CD8-positive, alpha-beta memory T cell (primary cell): ENCODE data around the gene CR1L. TPM values are rescaled to one million over a fixed set of nuclear protein-coding genes. Genes with fewer than 3 reads are reported as not detected.

Experiments
- CTCF ChIA-PET: fragments of 350-600 bp; sonication (Branson Sonifier 250); formaldehyde crosslinking; loops from one replicate; lab custom pipeline; 2021; ENCODE audit warnings: antibody characterized with exemption; lab: Charles Lee
- POLR2A ChIA-PET: fragments of 350-600 bp; sonication (Branson Sonifier 250); formaldehyde crosslinking; loops from one replicate; lab custom pipeline; 2021; ENCODE audit warnings: antibody characterized with exemption; lab: Charles Lee
- DNase-seq, 5 donors: peaks; one replicate each; pipeline versions ENCODE4 v3.0.0 to v3.0.0-alpha.2; 2020 to 2022; ENCODE audit warnings: mixed read lengths in 1 of 5
- H3K27ac ChIP-seq: one replicate; pipeline ENCODE4 v1.7.0; 2013; ENCODE audit warnings: low read depth, mild to moderate bottlenecking, low read length, moderate library complexity
- H3K27me3 ChIP-seq: 2 replicates; pipeline ENCODE4 v1.7.0; 2013; ENCODE audit warnings: low read length, mild to moderate bottlenecking; ENCODE audit not compliant: insufficient read depth, poor library complexity, severe bottlenecking
- H3K36me3 ChIP-seq: 2 replicates; pipeline ENCODE4 v1.7.0; 2013; ENCODE audit warnings: mild to moderate bottlenecking, low read length, moderate library complexity; ENCODE audit not compliant: insufficient read depth
- H3K4me1 ChIP-seq: 2 replicates; pipeline ENCODE4 v1.7.0; 2013; ENCODE audit warnings: mild to moderate bottlenecking, low read length, moderate library complexity; ENCODE audit not compliant: insufficient read depth
- H3K4me3 ChIP-seq: 2 replicates; pipeline ENCODE4 v1.7.0; 2013; ENCODE audit warnings: mild to moderate bottlenecking, low read length
- H3K9me3 ChIP-seq: 2 replicates; pipeline ENCODE4 v1.7.0; 2013; ENCODE audit warnings: mild to moderate bottlenecking, low read length
- H3K27ac Mint-ChIP-seq, 8 donors: one replicate each; pipeline ENCODE4 v1.8.0; 2020 to 2021; ENCODE audit warnings: mixed read lengths in 8 of 8, mild to moderate bottlenecking in 6 of 8, inconsistent platforms in 3 of 8, moderate library complexity in 3 of 8
- H3K27me3 Mint-ChIP-seq, 2 donors: one replicate each; pipeline ENCODE4 v1.8.0; 2020 to 2021; ENCODE audit warnings: mixed read lengths in 2 of 2, mild to moderate bottlenecking in 1 of 2, moderate library complexity in 1 of 2
- H3K36me3 Mint-ChIP-seq, 3 donors: one replicate each; pipeline ENCODE4 v1.8.0; 2020 to 2021; ENCODE audit warnings: mixed read lengths in 3 of 3, inconsistent platforms in 1 of 3, mild to moderate bottlenecking in 1 of 3
- H3K4me1 Mint-ChIP-seq, 3 donors: one replicate each; pipeline ENCODE4 v1.8.0; 2020 to 2021; ENCODE audit warnings: mixed read lengths in 3 of 3, inconsistent platforms in 1 of 3, mild to moderate bottlenecking in 1 of 3
- H3K4me3 Mint-ChIP-seq, 7 donors: one replicate each; pipeline ENCODE4 v1.8.0; 2020 to 2021; ENCODE audit warnings: mixed read lengths in 7 of 7, mild to moderate bottlenecking in 6 of 7, moderate library complexity in 4 of 7, inconsistent platforms in 2 of 7
- H3K9me3 Mint-ChIP-seq, 5 donors: one replicate each; pipeline ENCODE4 v1.8.0; 2020 to 2022; ENCODE audit warnings: mixed read lengths in 5 of 5, mild to moderate bottlenecking in 3 of 5, moderate library complexity in 2 of 5, inconsistent platforms in 1 of 5
- polyA plus RNA-seq: library from polyadenylated mRNA; unstranded; fragments of 300-500 nt; fragmentation: Illumina TruSeq; gene quantifications from one replicate; pipeline ENCODE4 v1.2.3, GENCODE V29; 2021
- total RNA-seq, 2 experiments: library from RNA; stranded (reverse); gene quantifications; one replicate each; pipeline ENCODE4 v1.2.3, GENCODE V29; 2021

CR1L gene
- total RNA-seq (not detected), polyA plus RNA-seq (not detected)

DNA sequence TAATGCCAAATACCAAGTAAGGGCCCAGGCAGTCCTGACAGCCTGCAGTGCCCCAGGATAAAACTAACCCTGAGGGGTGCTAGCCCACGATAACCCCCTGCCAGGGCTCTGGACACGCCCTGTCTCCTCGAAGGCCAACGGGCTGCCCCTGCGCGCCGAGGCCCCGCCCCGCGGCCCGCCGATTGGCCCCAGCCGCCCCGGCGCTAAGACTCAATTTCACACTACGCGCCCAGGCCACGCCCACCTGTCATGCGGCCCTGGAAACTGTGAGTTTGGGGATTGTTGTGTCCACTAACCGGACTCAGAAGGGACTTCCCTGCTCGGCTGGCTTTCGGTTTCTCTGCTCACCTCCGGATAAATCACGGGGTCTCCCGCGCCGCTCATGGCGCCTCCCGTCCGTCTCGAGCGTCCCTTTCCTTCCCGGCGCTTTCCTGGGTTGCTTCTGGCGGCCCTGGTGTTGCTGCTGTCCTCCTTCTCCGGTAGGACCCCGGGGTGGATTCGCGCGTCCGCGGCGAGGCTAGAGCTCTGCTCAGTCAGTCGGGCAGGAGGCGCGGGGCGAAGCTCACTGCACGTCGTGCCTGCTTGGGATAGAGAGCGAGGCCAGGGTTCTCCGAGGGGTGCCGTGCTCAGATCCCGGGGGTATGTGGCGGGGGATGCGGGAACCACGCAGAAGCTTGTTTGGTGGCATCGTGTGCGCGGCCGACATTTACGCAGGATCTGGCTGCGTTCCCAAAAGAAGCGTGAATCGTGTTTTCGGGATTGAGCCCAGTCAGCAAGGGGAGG, at the start of gene CR1L:
TSS of gene CR1L (plus strand) at position 282 of the 783 bp plus-strand sequence. CDS start at position 383, 101 bp downstream.
- Mint-ChIP-seq H3K36me3 (peaks cover 0 to 3% (median 0%) of the 10 kb centered on the region in 3 donors), H3K4me1 (peaks cover 7 to 14% (median 9%) of the 10 kb centered on the region in 3 donors), H3K4me3 (peak within 1 kb of the TSS; percentile 67 to 89 (median 73)), H3K9me3 (no peaks in the 10 kb centered on the region), H3K27ac (peak within 1 kb of the TSS in 1 of 8 donors; percentile 39), H3K27me3 (peaks cover 22 to 35% of the 10 kb centered on the region in 2 donors)
- Histone ChIP-seq H3K4me1 (peaks cover 5% of the 10 kb centered on the region), H3K36me3 (no peaks in the 10 kb centered on the region), H3K27me3 (no peaks in the 10 kb centered on the region), H3K9me3 (no peaks in the 10 kb centered on the region), H3K4me3 (peak within 1 kb of the TSS; percentile 64), H3K27ac (peak within 1 kb of the TSS; percentile 64)
- ChIA-PET CTCF (no interaction called here), POLR2A (no interaction called here)
- DNase-seq = peak; percentile 37 to 76 (median 65)

DNA sequence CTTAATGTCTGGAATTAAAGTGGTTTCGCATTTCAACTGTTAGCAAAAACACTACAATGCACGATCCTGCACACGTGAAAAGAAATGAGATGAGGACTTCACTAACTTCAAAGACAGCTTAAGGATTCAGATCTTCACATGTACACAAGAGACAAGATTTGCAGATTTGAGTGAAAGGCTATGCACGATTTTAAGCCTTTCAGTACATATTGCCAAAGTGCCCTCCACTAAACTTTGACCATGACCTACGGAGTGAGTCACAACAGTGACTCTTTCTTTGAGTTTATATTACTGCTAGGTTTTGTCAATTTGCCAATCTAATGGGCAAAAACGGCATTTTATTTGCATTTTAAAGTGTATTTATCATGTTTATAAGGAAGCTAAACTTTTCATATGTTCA, 41.2 kb upstream of the CR1L start:
- ChIA-PET CTCF (interaction anchor here (1.4 kb wide), 1 partner anchor 194 kb away, joined by 6 read pairs; no protein-coding TSS in a partner anchor), POLR2A (no interaction called here)

DNA sequence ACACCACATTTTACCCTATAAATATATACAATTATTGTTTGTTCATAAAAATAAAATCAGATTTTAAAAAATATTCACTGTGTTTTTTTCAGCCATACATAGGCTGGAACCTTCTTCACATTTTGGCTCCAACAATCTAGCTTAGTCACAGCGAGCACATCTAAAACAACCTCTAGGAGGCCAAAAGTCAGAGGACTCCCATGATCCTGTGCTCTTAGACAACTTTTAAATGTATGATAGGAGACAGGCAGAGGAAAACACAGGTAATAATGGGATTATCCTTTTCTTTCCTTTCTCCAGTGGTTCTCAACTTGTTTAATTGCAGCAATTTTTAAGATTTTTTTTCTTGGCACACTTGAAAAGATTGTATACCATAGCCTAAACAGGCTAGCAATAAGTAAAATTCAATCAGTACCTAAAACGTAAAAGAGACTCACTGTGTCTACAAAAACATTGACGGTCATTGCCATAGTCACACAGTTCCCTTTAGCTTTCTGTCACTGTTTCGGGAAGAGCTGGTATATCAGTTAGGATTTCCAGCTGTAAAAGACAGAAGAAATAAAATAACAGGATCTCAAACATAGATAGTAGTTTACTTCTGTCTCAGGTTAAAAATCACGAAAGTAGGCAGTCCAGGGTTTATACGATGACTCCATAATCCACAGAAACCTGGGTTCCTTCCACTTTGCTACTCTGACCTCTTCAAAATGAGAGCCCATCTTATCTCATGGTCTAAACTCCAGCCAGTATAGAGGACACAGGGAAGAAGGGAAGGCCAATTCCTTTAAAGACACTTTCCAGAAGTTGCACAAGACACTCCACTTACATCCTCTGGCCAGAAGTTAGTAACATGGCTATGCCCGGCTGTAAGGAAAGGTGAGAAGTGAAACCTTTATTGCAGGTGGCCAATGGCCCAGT, 39.2 kb upstream of the CR1L start:
- ChIA-PET CTCF (interaction anchor here (1.4 kb wide), 1 partner anchor 192 kb away, joined by 6 read pairs; no protein-coding TSS in a partner anchor), POLR2A (no interaction called here)
- Mint-ChIP-seq H3K27me3 (peaks cover 4 to 5% of the 10 kb centered on the region in 2 donors), H3K9me3 (no peaks in the 10 kb centered on the region), H3K4me1 (no peaks in the 10 kb centered on the region), H3K27ac (no peak overlapping the region), H3K4me3 (no peak overlapping the region), H3K36me3 (no peaks in the 10 kb centered on the region)
- no peak for DNase-seq
- no peaks in the 10 kb centered on the region for H3K36me3 ChIP-seq
- no peaks in the 10 kb centered on the region for H3K4me1 ChIP-seq
- no peaks in the 10 kb centered on the region for H3K27me3 ChIP-seq
- H3K27ac ChIP-seq = no peak overlapping the region
- H3K9me3 ChIP-seq = no peaks in the 10 kb centered on the region
- H3K4me3 ChIP-seq = no peak overlapping the region

More for the DNA sequence above, 41.2 kb upstream of the CR1L start:
- Histone ChIP-seq H3K27ac (no peak overlapping the region), H3K36me3 (no peaks in the 10 kb centered on the region), H3K4me1 (no peaks in the 10 kb centered on the region), H3K27me3 (no peaks in the 10 kb centered on the region), H3K9me3 (no peaks in the 10 kb centered on the region), H3K4me3 (no peak overlapping the region)
- Mint-ChIP-seq H3K27me3 (peaks cover 7 to 14% of the 10 kb centered on the region in 2 donors), H3K9me3 (no peaks in the 10 kb centered on the region), H3K4me1 (no peaks in the 10 kb centered on the region), H3K27ac (no peak overlapping the region), H3K36me3 (no peaks in the 10 kb centered on the region), H3K4me3 (no peak overlapping the region)
- no peak for DNase-seq

DNA sequence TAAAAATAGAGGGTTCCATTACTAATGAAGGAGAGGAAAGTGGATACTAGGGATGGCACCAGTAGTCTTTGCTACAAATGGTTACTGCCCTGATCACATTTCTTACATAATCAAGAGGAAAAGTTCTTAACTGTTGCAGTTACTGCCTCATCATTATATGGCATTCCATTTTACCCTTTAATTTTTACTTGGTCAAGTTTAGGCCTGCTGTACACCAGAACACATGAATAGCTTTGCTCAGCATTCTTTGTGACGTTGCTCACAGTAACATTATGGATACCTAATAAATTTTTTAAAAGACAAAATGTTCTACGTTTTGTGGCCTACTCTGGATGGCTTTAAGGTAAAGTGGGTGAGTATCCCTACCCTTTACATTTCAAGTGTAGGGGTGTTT, 38.6 kb upstream of the CR1L start:
- ChIA-PET POLR2A (no interaction called here), CTCF (no interaction called here)
- H3K4me1 ChIP-seq = no peaks in the 10 kb centered on the region
- no peak overlapping the region for H3K27ac Mint-ChIP-seq
- no peaks in the 10 kb centered on the region for H3K4me1 Mint-ChIP-seq
- no peak for DNase-seq
- H3K27me3 ChIP-seq = no peaks in the 10 kb centered on the region
- no peak overlapping the region for H3K4me3 ChIP-seq
- no peaks in the 10 kb centered on the region for H3K9me3 Mint-ChIP-seq
- no peak overlapping the region for H3K27ac ChIP-seq
- H3K36me3 Mint-ChIP-seq = no peaks in the 10 kb centered on the region
- no peaks in the 10 kb centered on the region for H3K9me3 ChIP-seq
- H3K36me3 ChIP-seq = no peaks in the 10 kb centered on the region
- no peak overlapping the region for H3K4me3 Mint-ChIP-seq
- peaks cover 4 to 5% of the 10 kb centered on the region in 2 donors for H3K27me3 Mint-ChIP-seq

DNA sequence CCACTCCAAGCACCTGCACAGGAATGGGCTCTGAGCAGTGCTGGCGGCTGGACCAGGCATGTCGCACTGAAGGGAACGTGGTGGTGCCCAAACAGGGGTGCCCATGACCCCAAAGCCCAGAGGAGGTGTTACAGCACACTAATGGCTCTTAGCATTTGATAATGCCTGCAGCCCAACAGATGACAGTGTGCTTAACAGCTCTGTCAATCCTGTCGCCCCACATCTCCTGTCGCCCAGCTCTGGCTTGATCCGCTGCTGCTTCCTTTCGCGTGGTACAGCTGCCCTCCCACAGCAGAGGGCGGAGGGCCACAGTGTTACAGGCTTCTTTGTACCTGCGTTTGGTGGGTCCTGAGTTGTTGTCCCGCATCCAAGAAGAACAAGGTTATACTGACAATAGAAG, 32.2 kb upstream of the CR1L start:
- no peak for DNase-seq
- no peaks in the 10 kb centered on the region for H3K9me3 Mint-ChIP-seq
- POLR2A ChIA-PET = no interaction called here
- H3K4me3 ChIP-seq = no peak overlapping the region
- H3K27ac Mint-ChIP-seq = no peak overlapping the region
- H3K4me1 Mint-ChIP-seq = no peaks in the 10 kb centered on the region
- H3K36me3 Mint-ChIP-seq = peaks cover 0 to 5% (median 1%) of the 10 kb centered on the region in 3 donors
- no peaks in the 10 kb centered on the region for H3K27me3 ChIP-seq
- no peaks in the 10 kb centered on the region for H3K36me3 ChIP-seq
- no peak overlapping the region for H3K27ac ChIP-seq
- H3K9me3 ChIP-seq = no peaks in the 10 kb centered on the region
- H3K4me1 ChIP-seq = no peaks in the 10 kb centered on the region
- CTCF ChIA-PET = no interaction called here
- no peak overlapping the region for H3K4me3 Mint-ChIP-seq
- H3K27me3 Mint-ChIP-seq = peaks cover 6 to 17% of the 10 kb centered on the region in 2 donors

DNA sequence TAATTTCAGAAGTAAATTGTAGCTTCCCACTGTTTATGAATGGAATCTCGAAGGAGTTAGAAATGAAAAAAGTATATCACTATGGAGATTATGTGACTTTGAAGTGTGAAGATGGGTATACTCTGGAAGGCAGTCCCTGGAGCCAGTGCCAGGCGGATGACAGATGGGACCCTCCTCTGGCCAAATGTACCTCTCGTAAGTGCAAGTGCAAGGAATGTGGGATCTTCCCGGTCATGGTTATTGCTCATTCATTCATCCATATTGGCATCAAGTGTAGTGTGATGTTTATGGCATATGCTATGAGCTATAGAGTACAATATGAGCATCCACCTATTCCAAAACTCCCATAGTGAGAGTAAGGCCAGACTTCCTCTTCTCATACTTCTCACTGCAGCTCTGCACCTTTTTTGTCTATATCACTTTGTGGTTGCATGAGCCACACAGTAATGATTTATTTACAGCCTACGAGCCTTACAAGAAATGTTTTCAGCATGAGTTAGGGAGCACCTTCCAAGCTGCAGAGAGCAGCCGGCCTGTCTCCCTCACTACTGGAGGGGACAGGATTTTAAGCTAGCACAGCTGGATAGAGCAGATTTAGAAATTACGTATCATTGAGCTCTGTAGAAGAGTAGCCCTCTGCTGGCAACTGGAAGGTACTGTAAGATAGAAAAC, 24.9 kb upstream of the CR1L start:
- Mint-ChIP-seq H3K4me3 (no peak overlapping the region), H3K4me1 (no peaks in the 10 kb centered on the region), H3K36me3 (peaks cover 0 to 9% (median 4%) of the 10 kb centered on the region in 3 donors), H3K27ac (no peak overlapping the region), H3K27me3 (peaks cover 5 to 12% of the 10 kb centered on the region in 2 donors), H3K9me3 (no peaks in the 10 kb centered on the region)
- DNase-seq = peak in 2 of 5 donors; percentile 10 to 33
- H3K4me1 ChIP-seq = no peaks in the 10 kb centered on the region
- no peak overlapping the region for H3K27ac ChIP-seq
- H3K4me3 ChIP-seq = no peak overlapping the region
- ChIA-PET CTCF (interaction anchor here (0.8 to 1.4 kb wide), 3 partner anchors 9 to 177 kb away, joined by 3 to 8 read pairs (median 3); no protein-coding TSS in a partner anchor), POLR2A (no interaction called here)
- H3K27me3 ChIP-seq = no peaks in the 10 kb centered on the region
- no peaks in the 10 kb centered on the region for H3K9me3 ChIP-seq
- H3K36me3 ChIP-seq = no peaks in the 10 kb centered on the region

DNA sequence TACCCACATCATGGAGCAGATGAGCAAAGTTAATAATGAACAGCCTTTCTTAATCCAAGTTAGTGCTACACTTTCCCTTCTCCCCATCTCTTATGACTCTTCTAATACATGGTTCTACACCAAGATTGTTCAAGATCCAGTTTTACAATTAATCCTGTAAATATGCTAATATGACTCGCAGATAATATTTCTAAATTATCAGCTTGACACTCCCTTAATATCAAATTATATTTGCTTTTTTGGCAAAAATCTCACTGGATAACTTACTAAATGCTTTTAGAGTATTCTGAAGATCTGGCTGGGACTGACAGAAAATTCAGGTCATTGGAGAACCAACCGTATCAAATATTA, 24.4 kb upstream of the CR1L start:
- Mint-ChIP-seq H3K4me1 (no peaks in the 10 kb centered on the region), H3K9me3 (no peaks in the 10 kb centered on the region), H3K27me3 (peaks cover 5 to 12% of the 10 kb centered on the region in 2 donors), H3K27ac (no peak overlapping the region), H3K36me3 (peaks cover 0 to 9% (median 4%) of the 10 kb centered on the region in 3 donors), H3K4me3 (no peak overlapping the region)
- H3K4me1 ChIP-seq = no peaks in the 10 kb centered on the region
- ChIA-PET POLR2A (no interaction called here), CTCF (interaction anchor here (0.8 to 1.4 kb wide), 2 partner anchors 9 to 177 kb away, joined by 3 to 8 read pairs; no protein-coding TSS in a partner anchor)
- no peaks in the 10 kb centered on the region for H3K27me3 ChIP-seq
- H3K27ac ChIP-seq = no peak overlapping the region
- H3K36me3 ChIP-seq = no peaks in the 10 kb centered on the region
- no peaks in the 10 kb centered on the region for H3K9me3 ChIP-seq
- no peak overlapping the region for H3K4me3 ChIP-seq
- DNase-seq = no peak
